Cortex of kidney (tissue), 1 donor: ENCODE results near the gene ANKRD31.

Experiments
- DNase-seq: peaks from one replicate; lab custom pipeline; 2025; lab: John Stamatoyannopoulos, UW

The ANKRD31 gene

DNA sequence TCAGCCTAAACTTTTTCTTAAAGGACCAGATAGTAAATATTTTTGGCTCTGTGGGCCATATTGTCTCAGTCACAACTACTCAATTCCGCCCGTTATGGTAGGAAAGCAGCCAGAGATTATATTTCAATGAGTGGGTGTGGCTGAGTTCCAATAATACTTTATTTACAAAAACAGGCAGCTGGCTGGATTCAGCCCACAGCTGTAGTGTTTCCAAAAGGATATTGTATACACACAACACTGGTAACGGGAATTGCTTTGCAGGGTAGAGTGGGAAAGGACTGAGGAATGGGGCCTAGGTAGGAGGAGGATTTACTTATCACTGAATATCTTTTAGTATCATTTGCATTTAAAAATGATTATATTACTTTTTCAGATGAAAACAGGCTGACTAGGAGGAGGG is 205.3 kb downstream of the ANKRD31 start:
- DNase-seq: no peak

DNA sequence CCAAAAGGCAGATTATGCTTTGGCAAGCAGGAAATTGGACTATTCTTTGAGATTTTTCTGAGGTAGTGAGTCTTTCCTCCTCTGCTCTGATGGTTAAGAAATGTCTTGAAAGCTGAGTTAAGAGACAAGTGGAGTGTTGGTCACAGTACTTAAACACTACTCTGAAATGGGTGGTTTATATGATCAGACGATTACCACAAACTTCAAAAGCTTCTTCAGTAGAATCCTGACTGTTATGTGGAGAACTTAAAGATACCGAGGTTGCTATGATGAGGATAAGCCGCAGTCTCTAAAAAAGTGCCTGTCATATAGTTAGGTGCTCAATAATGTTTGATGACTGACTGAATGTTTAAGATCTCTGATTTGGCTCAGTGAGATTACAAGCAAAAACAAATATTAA is 208.6 kb downstream of the ANKRD31 start:
- no peak for DNase-seq

GRCh38 chr5:75023368-75024159 is 213.1 kb downstream of the ANKRD31 start:
- no peak for DNase-seq

GRCh38 chr5:75021800-75022199 is 214.9 kb downstream of the ANKRD31 start:
- no peak for DNase-seq

GRCh38 chr5:75021219-75021618 is 215.5 kb downstream of the ANKRD31 start:
- DNase-seq: no peak

DNA sequence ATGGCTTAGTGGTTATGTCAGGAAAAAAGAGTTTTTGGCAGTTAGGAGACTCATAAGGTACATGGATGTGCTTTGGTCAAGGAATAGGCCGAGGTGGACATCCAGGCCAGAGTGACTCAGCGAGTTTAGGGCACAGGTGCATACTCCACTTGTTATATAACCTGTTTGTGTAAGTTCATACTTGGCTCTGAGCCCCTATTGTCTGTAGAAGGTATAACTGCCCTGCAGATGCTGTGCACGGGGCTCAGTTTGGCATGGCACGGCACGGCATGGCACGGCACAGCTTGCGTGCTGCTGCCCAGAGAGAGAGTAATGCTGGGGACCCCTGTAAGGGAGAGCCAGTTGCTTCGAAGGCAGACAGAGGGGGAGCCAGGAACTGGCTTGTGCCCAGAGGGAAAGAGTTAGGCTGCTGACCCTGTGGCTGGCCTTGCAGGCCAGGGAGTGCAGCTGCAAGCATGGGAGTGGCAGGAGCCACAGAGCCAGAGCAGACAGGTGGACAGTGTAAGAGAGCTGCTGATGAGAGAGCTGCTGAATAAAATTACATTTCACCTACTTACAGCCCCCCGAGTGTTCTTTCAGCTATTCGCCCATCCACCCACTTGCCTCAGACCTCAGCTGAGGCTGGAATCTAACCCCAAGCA is 216.5 kb downstream of the ANKRD31 start:
- no peak for DNase-seq

- DNase-seq: no peak
These were observed 217.7 kb downstream of the ANKRD31 start for GRCh38 chr5:75018805-75019587.
